ENCODE data around the gene PKP2. TPM values are rescaled to one million over a fixed set of nuclear protein-coding genes. Genes with fewer than 3 reads are reported as not detected.
"Not testable (repeated sequence)": the region's sequence is repeated elsewhere in the genome, so short reads cannot be mapped to it uniquely, and the experiment has no call there.

The PKP2 gene
- total and polyA plus RNA-seq, 2 of the 4 experiments (the other 2 are of a cell fraction), result 0.10 to 0.18 TPM

DNA sequence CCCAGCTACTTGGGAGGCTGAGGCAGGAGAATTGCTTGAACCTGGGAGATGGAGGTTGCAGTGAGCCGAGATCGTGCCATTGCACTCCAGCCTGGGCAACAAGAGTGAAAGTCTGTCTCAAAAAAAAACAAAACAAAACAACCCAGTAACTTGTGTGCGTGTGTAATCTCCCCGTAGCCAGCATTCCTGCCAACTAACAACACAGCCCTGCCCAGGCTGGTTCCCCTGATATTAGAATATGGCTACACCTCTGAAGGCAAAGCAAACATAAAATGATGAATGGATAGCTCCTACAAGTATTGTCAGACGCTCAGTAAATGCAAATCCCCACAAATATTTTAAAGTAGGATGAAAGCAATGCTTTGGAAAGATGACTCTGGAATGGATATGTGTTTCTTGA lies 24.2 kb downstream of the PKP2 start:
- H2BK5ac ChIP-seq (ENCODE audit: low read depth, low read length, poor library complexity, severe bottlenecking); H3K27ac ChIP-seq (ENCODE audit: insufficient read depth, low read length); H3K4me2 ChIP-seq (ENCODE audit: low read depth, low read length); H4K8ac ChIP-seq (ENCODE audit: low read depth in 2 of 2, low read length in 2 of 2); H3K9me3 ChIP-seq (ENCODE audit: control insufficient read depth, insufficient read depth, low read length); CTCF ChIA-PET; H2AFZ ChIP-seq (replicated peaks; ENCODE audit: low read length, poor library complexity); H2AK5ac ChIP-seq (ENCODE audit: low read depth, low read length); BruUV-seq (replicated peaks); H3K79me1 ChIP-seq (ENCODE audit: low read depth in 1 of 2, low read length in 2 of 2); H2BK120ac ChIP-seq (ENCODE audit: low read depth, low read length); H4K5ac ChIP-seq (ENCODE audit: low read depth, low read length); in situ Hi-C loops (cut with MboI; ENCODE audit: low sequenced_read_pairs); H3K18ac ChIP-seq (ENCODE audit: low read depth, low read length); H3K36me3 ChIP-seq (ENCODE audit: control insufficient read depth, insufficient read depth, low read length); H2BK20ac ChIP-seq (ENCODE audit: low read depth, low read length); POLR2A ChIA-PET (ENCODE audit: unreplicated experiment); H3K4me1 ChIP-seq (ENCODE audit: control insufficient read depth, insufficient read depth, low read length); H3K23ac ChIP-seq (ENCODE audit: low read depth, low read length); H3K9me1 ChIP-seq (ENCODE audit: insufficient read depth, low read length); intact Hi-C loops (cut with micrococcal nuclease); H3K4me3 ChIP-seq (ENCODE audit: insufficient read depth, low read depth, low read length); DNase-seq; H3K14ac ChIP-seq (replicated peaks; ENCODE audit: low read depth, low read length); H4K91ac ChIP-seq (ENCODE audit: insufficient read depth, low read depth, low read length); H3K27me3 ChIP-seq (ENCODE audit: control insufficient read depth, insufficient read depth, low read length); H3K56ac ChIP-seq (ENCODE audit: extremely low read depth, insufficient read depth, low read length); H3K9ac ChIP-seq (ENCODE audit: low read depth, low read length); ATAC-seq (ENCODE audit: low read depth); dilution Hi-C loops (cut with HindIII; ENCODE audit: low sequenced_read_pairs, unreplicated experiment); H4K20me1 ChIP-seq (ENCODE audit: insufficient read depth, low read length); H3K4ac ChIP-seq (ENCODE audit: low read depth, low read length); H2BK15ac ChIP-seq (ENCODE audit: low read depth, low read length); H2AK9ac ChIP-seq (replicated peaks; ENCODE audit: low read depth, low read length, poor library complexity): not testable (repeated sequence)
- no CpG with 5 or more reads among the region's 5 CpGs for WGBS, 2 experiments (ENCODE audit: extremely low coverage in 2 of 2, insufficient read length in 1 of 2)
